Measurements from ENCODE around the gene CDKAL1. TPM values are rescaled to one million over a fixed set of nuclear protein-coding genes. Genes with fewer than 3 reads are reported as not detected.

Gene CDKAL1
- total RNA-seq, 1 donor: 20.0 TPM

DNA sequence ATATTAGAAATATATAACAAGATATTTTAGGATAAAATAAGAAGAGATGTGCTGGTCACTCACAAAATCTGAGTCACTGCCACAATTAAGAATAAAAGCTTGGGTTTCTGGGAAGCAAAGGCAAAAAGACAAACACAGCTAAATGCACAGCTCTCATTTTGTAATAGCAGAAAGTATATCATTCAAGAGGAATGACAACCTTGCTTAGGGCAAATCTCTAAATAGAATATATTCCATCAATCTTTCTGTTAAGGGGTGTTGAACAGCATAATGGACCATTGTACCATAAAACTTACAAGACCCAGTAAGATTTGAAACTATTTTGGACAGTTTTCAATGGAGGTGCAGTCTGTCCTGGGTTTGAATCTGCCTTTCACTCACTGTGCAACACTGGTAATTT lies 594.3 kb downstream of the CDKAL1 start:
- TF ChIP-seq, protein P1, sequence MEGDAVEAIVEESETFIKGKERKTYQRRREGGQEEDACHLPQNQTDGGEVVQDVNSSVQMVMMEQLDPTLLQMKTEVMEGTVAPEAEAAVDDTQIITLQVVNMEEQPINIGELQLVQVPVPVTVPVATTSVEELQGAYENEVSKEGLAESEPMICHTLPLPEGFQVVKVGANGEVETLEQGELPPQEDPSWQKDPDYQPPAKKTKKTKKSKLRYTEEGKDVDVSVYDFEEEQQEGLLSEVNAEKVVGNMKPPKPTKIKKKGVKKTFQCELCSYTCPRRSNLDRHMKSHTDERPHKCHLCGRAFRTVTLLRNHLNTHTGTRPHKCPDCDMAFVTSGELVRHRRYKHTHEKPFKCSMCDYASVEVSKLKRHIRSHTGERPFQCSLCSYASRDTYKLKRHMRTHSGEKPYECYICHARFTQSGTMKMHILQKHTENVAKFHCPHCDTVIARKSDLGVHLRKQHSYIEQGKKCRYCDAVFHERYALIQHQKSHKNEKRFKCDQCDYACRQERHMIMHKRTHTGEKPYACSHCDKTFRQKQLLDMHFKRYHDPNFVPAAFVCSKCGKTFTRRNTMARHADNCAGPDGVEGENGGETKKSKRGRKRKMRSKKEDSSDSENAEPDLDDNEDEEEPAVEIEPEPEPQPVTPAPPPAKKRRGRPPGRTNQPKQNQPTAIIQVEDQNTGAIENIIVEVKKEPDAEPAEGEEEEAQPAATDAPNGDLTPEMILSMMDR (IDR thresholded peaks at IDR 0.05; ENCODE audit: insufficient read depth, low read length): no peak
- DNase-seq (ENCODE audit: low read depth): no peak
- no peak overlapping the region for H3K4me3 ChIP-seq (ENCODE audit: low read depth, low read length)

DNA sequence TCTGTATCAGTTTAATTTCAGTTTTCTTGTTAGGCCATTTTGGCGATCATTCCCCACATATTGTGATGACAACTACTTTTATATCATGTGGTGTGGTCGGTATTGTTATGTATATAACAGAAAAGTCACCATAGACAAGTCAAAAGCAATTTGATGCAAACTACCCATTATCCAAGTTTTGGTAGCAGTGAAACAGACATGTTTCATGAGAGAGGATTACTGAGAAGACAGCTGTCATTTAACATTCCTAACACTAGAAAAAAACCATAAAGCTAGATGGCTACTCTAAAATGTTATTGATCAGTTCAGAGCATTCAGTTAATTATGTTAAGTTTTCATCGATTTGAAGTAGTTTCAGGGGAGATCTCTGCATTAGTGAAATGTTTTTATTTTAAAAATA lies 597.1 kb downstream of the CDKAL1 start:
- TF ChIP-seq, protein P1 (IDR thresholded peaks at IDR 0.05; ENCODE audit: insufficient read depth, low read length): no peak

DNA sequence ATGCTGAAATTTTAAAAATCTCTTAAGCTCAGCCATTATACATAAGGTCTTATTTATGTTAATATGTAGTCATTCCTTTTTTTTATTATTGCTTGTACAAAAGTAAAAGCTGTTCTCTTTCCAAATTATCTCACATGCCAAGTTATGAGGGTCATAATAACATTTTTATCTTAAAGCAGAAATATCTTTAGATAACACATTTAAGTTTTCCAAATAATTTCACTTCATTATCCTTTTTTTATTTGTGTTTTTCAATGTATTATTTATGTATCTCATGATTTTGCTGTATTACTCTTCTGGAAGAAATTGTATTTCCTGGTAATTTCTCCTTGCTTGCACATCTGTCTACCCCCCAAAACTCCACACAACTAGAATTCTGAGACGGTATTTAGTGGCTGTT lies 598.2 kb downstream of the CDKAL1 start:
- H3K4me3 ChIP-seq (ENCODE audit: low read depth, low read length): no peak overlapping the region
- TF ChIP-seq, protein P1 (IDR thresholded peaks at IDR 0.05; ENCODE audit: insufficient read depth, low read length): no peak
- no peak for DNase-seq (ENCODE audit: low read depth)

More for the DNA sequence above, 597.1 kb downstream of the CDKAL1 start:
- H3K4me3 ChIP-seq (ENCODE audit: low read depth, low read length): no peak overlapping the region
- DNase-seq (ENCODE audit: low read depth): no peak

DNA sequence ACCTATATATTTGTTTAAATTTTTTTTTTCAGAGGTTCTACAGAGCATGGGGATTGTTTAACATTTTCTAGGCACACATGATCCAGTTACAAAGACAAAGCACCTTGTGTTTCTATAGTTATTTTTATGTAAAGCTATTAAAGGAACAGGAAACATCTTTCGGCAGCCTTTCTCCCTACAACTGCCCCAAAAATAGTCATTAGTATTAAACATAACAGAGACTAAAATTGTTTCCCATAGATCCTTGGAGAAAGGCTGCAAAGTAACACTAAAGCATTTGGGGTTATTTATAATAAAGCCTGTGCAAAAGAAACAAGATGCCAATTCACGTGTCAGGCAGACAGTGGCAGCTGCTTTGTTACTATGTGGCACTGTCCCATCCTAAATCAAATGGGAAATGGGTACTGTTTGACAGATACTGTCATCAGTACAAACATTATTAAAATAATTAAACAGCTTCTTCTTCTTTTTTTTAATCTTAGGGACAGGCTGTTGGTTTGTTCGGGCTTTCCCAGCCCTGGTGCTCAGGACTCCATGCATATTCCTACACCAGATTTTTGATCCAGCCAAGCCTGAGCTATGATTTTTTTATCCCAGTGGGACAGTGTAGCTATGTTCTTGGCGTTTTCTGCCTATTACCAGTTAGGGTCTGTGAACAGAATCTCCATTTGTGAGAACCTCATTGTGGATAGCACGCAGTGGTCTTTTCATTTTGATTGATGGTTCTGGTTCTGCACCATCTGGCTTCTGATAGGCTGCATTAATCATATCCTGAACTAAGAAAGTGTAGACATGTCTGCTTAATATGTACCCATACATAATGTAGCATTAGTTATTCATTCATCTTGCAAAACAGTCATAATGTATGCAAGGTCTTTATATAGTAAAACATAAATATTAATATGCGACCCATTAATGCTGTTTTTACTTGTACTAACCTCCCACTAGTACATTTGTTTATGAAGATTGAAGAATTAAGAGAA lies 598.9 kb downstream of the CDKAL1 start:
- TF ChIP-seq, protein P1 (IDR thresholded peaks at IDR 0.05; ENCODE audit: insufficient read depth, low read length): no peak
- DNase-seq (ENCODE audit: low read depth): no peak
- H3K4me3 ChIP-seq (ENCODE audit: low read depth, low read length): no peak overlapping the region

DNA sequence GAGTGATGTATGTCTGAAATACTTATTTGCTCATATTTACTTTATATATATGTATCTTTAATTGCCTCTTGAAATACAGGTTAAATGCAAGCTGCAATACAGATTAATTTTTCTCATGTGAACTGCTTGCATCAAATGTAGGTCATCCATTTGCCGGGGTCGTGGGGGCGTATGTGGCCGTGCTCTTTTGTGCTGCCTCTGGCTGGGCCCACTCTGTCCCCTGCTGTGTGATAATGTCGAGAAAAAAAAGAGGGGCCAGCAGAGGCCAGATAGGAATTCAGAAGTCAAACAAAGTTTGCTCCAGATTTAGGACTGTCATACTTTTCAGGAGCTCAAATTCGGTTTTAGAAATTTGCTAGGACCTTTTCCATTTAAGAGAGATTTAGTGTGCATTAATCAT lies 599.6 kb downstream of the CDKAL1 start:
- DNase-seq (ENCODE audit: low read depth): no peak
- H3K4me3 ChIP-seq (ENCODE audit: low read depth, low read length): no peak overlapping the region
- TF ChIP-seq, protein P1 (IDR thresholded peaks at IDR 0.05; ENCODE audit: insufficient read depth, low read length): no peak

DNA sequence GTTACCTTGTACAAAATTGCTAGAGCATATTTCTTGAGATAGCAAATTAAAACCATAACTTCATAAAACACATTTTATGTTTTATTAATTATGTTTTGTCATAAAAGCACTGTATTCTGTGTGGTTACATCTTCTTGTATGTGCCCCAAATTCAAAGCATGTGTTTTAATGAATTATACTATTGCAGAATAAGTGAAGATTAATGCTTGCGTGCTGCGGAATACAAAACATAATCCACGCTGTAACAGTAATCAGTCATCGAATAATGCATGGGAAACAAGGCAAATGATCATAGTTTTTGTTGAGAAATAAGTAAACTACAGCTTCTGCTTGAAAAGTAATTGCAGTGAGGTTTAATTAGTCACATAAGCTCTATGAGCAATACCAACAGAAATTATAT lies 600.1 kb downstream of the CDKAL1 start:
- TF ChIP-seq, protein P1 (IDR thresholded peaks at IDR 0.05; ENCODE audit: insufficient read depth, low read length): no peak
- H3K4me3 ChIP-seq (ENCODE audit: low read depth, low read length): no peak overlapping the region
- no peak for DNase-seq (ENCODE audit: low read depth)
